ENCODE measurements around the gene ZNF410. TPM values are rescaled to one million over a fixed set of nuclear protein-coding genes. Genes with fewer than 3 reads are reported as not detected.
"Not testable (repeated sequence)": the region's sequence is repeated elsewhere in the genome, so short reads cannot be mapped to it uniquely, and the experiment has no call there.

The ZNF410 gene
- total RNA-seq, 1 donor from 2014 or later = 70.1 TPM

DNA sequence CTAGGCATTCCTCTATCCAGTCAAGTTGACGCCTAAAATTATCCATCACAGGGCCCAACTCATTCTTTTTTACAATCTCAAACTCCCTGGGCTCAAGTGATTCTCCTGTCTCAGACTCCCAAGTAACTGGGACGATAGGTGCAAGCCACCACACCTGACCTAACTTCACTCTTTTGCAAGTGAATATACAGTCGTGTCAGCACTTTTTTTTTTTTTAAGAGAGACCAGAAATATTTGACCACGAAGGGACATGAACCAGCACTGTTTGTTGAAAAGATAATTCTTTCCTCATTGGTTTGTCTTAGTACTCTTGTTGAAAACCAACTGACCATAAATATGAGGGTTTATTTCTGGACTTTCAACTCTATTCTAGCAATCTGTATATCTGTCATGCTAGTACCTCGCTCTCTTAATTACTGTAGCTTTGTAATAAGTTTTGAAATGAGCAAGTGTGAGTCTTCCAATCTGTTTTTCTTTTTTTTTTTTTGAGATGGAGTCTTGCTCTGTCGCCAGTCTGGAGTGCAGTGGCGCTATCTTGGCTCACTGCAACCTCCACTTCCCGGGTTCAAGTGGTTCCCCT is 21.0 kb upstream of the ZNF410 start:
- intact Hi-C loops (cut with micrococcal nuclease) = no loop called here
- Mint-ChIP-seq H3K4me1 (ENCODE audit: low read depth) (no peaks in the 10 kb centered on the region), H3K36me3 (ENCODE audit: low read depth) (no peaks in the 10 kb centered on the region), H3K4me3 (no peak overlapping the region), H3K9me3 (no peaks in the 10 kb centered on the region), H3K27ac (no peak overlapping the region), H3K27me3 (ENCODE audit: insufficient read depth) (no peaks in the 10 kb centered on the region)
- no peak for DNase-seq (ENCODE audit: low spot score)

DNA sequence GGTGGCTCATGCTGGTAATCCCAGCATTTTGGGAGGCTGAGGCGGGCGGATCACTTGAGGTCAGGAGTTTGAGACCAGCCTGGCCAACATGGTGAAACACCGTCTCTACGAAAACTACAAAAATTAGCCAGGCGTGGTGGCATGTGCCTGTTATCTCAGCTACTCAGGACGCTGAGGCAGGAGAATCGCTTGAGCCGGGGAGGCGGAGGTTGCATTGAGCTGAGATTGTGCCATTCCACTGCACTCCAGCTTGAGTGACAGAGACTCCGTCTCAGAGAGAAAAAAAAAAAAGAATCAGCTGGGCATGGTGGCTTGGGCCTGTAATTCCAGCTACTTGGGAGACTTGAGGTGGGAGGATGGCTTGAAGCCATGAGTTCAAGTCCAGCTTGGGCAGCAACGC is 16.9 kb upstream of the ZNF410 start:
- not testable (repeated sequence) for H3K4me1 Mint-ChIP-seq (ENCODE audit: low read depth); DNase-seq (ENCODE audit: low spot score); H3K4me3 Mint-ChIP-seq; H3K36me3 Mint-ChIP-seq (ENCODE audit: low read depth); H3K27ac Mint-ChIP-seq; H3K9me3 Mint-ChIP-seq; H3K27me3 Mint-ChIP-seq (ENCODE audit: insufficient read depth)
- intact Hi-C loops (cut with micrococcal nuclease) = loop anchor here (2.0 kb wide), 1 partner anchor 361 kb away; no protein-coding TSS in a partner anchor

DNA sequence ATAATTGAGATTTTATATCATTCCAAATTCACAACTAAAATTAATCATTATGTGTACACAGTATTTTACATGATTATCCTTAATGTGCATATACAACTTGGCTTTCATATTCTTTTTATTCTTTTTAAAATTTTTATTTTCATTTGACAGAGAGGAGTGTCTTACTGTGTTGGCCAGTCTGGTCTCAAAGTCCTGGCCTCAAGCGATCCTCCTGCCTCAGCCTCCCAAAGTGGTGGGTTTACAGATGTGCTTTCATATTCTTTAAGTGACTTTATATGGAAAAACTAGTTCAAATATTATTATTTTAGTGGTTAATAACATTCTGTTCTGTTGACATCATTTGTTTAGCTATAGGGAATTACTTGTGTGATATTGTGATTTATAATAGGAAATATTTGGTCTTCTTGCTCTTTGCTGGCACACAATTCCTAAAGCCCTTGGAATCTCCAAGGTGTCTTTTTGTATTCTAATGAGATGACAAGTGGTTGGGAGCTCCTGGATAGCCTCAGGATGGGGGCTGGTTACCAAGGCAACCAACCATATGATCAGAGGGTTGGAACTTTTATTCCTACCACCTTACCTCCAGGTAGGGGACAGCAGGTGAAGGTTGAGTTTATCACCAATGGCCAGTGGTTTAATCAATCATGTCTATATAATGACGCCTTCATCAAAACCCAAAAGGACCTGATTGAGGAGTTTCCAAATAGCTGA is 16.0 kb upstream of the ZNF410 start:
- no peak overlapping the region for H3K27ac Mint-ChIP-seq
- no peak overlapping the region for H3K4me3 Mint-ChIP-seq
- no peaks in the 10 kb centered on the region for H3K4me1 Mint-ChIP-seq (ENCODE audit: low read depth)
- no peaks in the 10 kb centered on the region for H3K36me3 Mint-ChIP-seq (ENCODE audit: low read depth)
- intact Hi-C loops (cut with micrococcal nuclease) = no loop called here
- no peaks in the 10 kb centered on the region for H3K9me3 Mint-ChIP-seq
- peaks cover 2% of the 10 kb centered on the region for H3K27me3 Mint-ChIP-seq (ENCODE audit: insufficient read depth)
- no peak for DNase-seq (ENCODE audit: low spot score)

DNA sequence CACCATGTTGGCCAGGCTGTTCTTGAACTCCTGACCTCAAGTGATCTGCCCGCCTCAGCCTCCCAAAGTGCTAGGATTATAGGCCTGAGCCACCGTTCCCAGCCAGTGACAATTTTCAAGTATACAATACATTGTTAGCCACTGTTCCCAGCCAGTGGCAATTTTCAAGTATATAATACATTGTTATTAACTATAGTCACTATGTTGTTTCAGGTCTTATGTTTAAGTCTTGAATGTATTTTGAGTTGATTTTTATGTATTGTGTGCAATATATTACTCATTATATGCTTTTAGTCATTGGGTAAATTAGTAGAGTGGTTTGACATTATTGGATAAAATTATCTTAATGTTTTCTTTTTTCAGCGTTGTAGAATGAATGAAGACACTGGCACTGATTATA is 13.0 kb upstream of the ZNF410 start:
- Mint-ChIP-seq H3K36me3 (ENCODE audit: low read depth) (no peaks in the 10 kb centered on the region), H3K27ac (no peak overlapping the region), H3K4me3 (no peak overlapping the region), H3K9me3 (no peaks in the 10 kb centered on the region), H3K27me3 (ENCODE audit: insufficient read depth) (peaks cover 2% of the 10 kb centered on the region), H3K4me1 (ENCODE audit: low read depth) (no peaks in the 10 kb centered on the region)
- DNase-seq (ENCODE audit: low spot score) = no peak
- intact Hi-C loops (cut with micrococcal nuclease) = no loop called here

DNA sequence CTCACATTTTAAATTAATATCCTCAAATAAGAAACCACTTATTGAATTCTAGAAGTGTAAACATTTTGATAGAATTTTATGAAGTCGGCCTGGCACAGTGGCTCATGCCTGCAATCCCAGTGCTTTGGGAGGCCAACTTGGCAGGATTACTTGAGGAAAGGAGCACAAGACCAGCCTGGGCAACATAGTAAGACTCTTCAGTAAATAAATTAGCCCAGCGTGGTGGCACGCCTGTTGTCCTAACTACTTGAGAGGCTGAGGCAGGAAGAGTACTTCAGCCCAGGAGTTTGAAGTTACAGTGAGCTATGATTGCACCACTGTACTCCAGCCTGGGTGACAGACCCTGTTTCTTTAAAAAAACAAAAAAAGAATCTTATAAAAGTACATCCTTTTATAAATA is 8.9 kb upstream of the ZNF410 start:
- Mint-ChIP-seq H3K27me3 (ENCODE audit: insufficient read depth) (peaks cover 2% of the 10 kb centered on the region), H3K27ac (no peak overlapping the region), H3K36me3 (ENCODE audit: low read depth) (no peaks in the 10 kb centered on the region), H3K9me3 (no peaks in the 10 kb centered on the region), H3K4me1 (ENCODE audit: low read depth) (no peaks in the 10 kb centered on the region), H3K4me3 (no peak overlapping the region)
- DNase-seq (ENCODE audit: low spot score) = no peak
- intact Hi-C loops (cut with micrococcal nuclease) = no loop called here

DNA sequence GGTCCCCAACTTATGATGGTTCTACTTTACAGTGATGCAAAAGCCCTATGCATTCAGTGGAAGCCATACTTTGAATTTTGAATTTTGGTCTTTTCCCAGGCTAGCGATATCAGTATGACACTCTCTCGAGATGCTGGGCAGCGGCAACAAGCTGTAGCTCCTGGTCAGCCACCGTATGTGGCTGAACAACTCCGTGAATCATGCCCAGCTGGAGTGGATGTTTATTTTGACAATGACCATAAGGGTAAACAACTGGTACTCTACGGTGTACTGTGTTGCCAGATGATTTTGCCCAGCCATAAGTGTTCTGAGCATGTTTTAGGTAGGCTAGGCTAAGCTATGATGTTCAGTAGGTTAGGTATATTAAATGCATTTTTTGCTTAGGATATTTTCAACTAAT is 8.2 kb upstream of the ZNF410 start:
- Mint-ChIP-seq H3K4me1 (ENCODE audit: low read depth) (no peaks in the 10 kb centered on the region), H3K36me3 (ENCODE audit: low read depth) (no peaks in the 10 kb centered on the region)
- intact Hi-C loops (cut with micrococcal nuclease) = no loop called here

DNA sequence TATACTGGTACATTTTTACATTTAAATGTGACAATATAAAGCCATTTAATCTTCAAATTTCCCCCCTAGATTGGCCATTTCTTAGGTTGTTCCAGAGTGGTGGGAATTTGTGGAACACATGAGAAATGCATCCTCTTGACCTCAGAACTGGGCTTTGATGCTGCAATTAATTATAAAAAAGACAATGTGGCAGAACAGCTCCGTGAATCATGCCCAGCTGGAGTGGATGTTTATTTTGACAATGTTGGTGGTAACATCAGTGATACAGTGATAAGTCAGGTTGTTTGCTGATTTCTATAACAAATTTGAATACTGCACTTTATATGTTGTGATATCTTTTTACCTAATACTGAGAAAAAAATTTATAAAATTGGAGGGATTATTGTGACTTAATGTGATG is 7.6 kb upstream of the ZNF410 start:
- intact Hi-C loops (cut with micrococcal nuclease) = no loop called here
- no peak overlapping the region for H3K27ac Mint-ChIP-seq
- peaks cover 2% of the 10 kb centered on the region for H3K27me3 Mint-ChIP-seq (ENCODE audit: insufficient read depth)
- no peaks in the 10 kb centered on the region for H3K4me1 Mint-ChIP-seq (ENCODE audit: low read depth)
- no peaks in the 10 kb centered on the region for H3K36me3 Mint-ChIP-seq (ENCODE audit: low read depth)
- H3K4me3 Mint-ChIP-seq = no peak overlapping the region
- DNase-seq (ENCODE audit: low spot score) = no peak
- H3K9me3 Mint-ChIP-seq = no peaks in the 10 kb centered on the region

More for the DNA sequence above, 8.2 kb upstream of the ZNF410 start:
- Mint-ChIP-seq H3K27me3 (ENCODE audit: insufficient read depth) (peaks cover 2% of the 10 kb centered on the region), H3K9me3 (no peaks in the 10 kb centered on the region), H3K4me3 (no peak overlapping the region), H3K27ac (no peak overlapping the region)
- DNase-seq (ENCODE audit: low spot score) = no peak

DNA sequence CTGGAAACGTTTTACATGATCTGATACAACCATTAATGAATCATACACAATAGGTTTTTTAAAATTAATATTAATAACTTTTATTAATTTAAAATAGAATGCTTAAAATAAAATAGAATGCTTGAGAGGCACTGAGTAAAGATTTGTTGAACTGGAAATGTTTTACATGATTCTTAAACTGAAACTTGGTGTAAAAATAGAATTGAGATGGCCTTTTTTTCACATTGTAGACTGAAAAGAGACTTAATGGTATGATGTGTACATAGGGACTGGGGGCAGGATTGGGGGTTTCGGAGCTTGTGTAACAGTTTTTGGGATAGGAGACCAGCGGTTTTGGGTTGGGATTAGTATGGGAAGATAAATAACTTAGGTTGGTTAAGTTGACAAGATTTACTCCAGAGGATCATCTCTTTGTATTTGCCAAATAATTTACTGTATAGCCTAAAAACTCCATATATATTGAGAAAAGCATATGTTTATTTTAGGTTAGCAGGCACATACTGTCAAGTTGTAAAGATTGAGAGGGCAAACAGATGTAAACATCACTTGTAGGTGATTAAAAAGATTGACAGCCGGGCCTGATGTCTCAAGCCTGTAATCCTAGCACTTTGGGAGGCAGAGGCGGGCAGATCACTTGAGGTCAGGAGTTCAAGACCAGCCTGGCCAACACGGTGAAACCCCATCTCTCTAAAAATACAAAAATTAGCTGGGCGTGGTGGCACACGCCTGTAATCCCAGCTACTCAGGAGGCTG is 2.0 kb upstream of the ZNF410 start:
- Mint-ChIP-seq H3K9me3 (no peaks in the 10 kb centered on the region), H3K36me3 (ENCODE audit: low read depth) (peaks cover 11% of the 10 kb centered on the region), H3K4me1 (ENCODE audit: low read depth) (peaks cover 42% of the 10 kb centered on the region), H3K27ac (peak overlapping the region; percentile 42), H3K27me3 (ENCODE audit: insufficient read depth) (no peaks in the 10 kb centered on the region), H3K4me3 (peak overlapping the region; percentile 93)
- no peak for DNase-seq (ENCODE audit: low spot score)
- intact Hi-C loops (cut with micrococcal nuclease) = loop anchor here (5.0 kb wide), 2 partner anchors 142 to 317 kb away; partner anchors contain the start of gene ACOT2

DNA sequence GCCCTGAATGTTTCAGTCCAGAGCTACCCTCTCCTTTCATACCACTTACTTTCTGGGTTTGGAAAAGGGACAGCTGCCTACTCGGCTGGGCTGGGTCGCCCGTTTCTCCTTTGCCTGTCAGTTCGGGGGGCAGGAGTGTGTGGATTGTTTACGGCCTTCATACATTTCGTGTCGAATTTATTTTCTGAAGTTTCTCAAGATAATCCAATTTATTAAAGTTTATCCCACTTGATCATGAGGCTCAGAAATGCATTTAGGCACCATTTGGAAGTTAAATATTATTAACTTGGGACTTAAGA is 608 bp downstream of the ZNF410 start:
- no peaks in the 10 kb centered on the region for H3K9me3 Mint-ChIP-seq
- DNase-seq (ENCODE audit: low spot score) = no peak
- H3K36me3 Mint-ChIP-seq (ENCODE audit: low read depth) = peaks cover 17% of the 10 kb centered on the region
- peak overlapping the region; percentile 93 for H3K4me3 Mint-ChIP-seq
- intact Hi-C loops (cut with micrococcal nuclease) = loop anchor here (1.0 to 5.0 kb wide), 5 partner anchors 131 to 320 kb away; partner anchors contain the start of genes ACOT2 and DNAL1
- peak overlapping the region; percentile 98 for H3K27ac Mint-ChIP-seq
- H3K4me1 Mint-ChIP-seq (ENCODE audit: low read depth) = peaks cover 58% of the 10 kb centered on the region
- H3K27me3 Mint-ChIP-seq (ENCODE audit: insufficient read depth) = no peaks in the 10 kb centered on the region

DNA sequence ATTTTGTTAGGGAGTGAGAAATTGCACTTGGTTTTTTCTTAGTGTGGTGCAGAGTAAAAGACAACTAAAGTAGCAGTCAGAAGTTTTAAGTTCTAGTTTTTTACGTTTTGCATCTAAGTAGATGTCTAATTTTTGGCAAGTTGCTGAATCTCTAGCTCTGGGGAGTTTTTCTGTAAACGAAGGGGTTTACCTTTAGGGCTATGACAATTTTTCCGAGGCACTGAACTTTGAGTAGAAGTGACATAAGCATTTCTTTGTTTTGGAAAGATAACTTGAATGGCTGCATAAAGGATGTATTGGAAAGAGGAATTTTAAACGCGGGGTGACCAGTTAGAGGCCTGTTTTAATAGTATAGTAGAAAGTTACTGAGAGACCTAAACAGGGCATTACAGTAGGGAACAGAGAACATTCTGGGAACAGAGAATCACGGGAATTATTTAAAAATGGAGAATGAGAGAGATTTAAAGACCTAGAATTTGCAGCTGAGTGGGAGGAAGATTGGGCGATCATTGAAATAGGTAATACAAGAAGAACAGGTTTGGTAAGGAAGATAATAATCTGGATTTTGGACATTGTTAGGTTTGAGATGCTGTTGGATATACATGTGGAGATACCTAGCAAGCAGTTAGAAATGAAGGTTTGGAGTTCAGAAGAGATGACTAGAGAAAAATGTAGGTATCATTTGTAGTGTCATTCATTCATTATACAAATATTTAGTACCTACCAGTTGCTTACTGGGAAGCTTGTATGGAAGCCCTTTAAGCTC is 1.2 kb downstream of the ZNF410 start:
- Mint-ChIP-seq H3K27ac (peak overlapping the region; percentile 98), H3K9me3 (no peaks in the 10 kb centered on the region), H3K4me3 (peak overlapping the region; percentile 93), H3K27me3 (ENCODE audit: insufficient read depth) (no peaks in the 10 kb centered on the region), H3K36me3 (ENCODE audit: low read depth) (peaks cover 17% of the 10 kb centered on the region), H3K4me1 (ENCODE audit: low read depth) (peaks cover 58% of the 10 kb centered on the region)
- intact Hi-C loops (cut with micrococcal nuclease) = loop anchor here (1.0 to 5.0 kb wide), 5 partner anchors 130 to 321 kb away; partner anchors contain the start of genes ACOT2 and DNAL1
- no peak for DNase-seq (ENCODE audit: low spot score)

DNA sequence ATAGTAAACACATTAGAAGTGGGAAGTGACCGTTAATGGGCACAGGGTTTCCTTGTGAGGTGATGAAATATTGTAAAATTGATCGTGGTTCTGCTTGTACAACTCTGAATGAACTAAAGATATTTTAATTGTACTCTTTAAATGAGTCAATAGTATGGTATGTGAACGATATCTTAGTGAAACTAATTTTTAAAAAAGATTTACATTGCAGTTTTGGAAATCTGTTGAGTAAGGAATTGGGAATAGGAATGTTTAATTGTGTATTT is 1.7 kb downstream of the ZNF410 start:
- Mint-ChIP-seq H3K36me3 (ENCODE audit: low read depth) (peaks cover 17% of the 10 kb centered on the region), H3K4me1 (ENCODE audit: low read depth) (peaks cover 58% of the 10 kb centered on the region), H3K27me3 (ENCODE audit: insufficient read depth) (no peaks in the 10 kb centered on the region), H3K27ac (no peak overlapping the region), H3K9me3 (no peaks in the 10 kb centered on the region), H3K4me3 (peak overlapping the region; percentile 93)
- DNase-seq (ENCODE audit: low spot score) = no peak
- intact Hi-C loops (cut with micrococcal nuclease) = loop anchor here (5.0 kb wide), 2 partner anchors 146 to 321 kb away; partner anchors contain the start of gene ACOT2

DNA sequence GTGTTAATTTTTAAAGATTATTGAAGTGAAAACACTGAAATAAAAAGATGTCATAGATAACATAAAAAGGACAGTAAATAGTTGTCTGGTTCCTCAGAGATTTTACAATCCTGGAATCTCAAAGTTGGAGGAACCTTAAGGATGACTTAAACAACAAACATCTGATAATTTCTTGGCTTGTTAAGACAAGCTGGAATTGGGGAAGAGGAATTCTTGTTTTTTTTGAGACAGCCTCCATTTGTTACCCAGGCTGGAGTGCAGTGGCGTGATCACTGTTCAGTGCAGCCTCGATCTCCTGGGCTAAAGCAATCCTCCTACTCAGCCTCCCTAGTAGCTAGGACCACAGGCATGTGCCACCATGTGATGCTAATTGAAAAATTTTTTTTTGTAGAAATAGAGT is 2.3 kb downstream of the ZNF410 start:
- peak overlapping the region; percentile 37 for H3K27ac Mint-ChIP-seq
- peak overlapping the region; percentile 93 for H3K4me3 Mint-ChIP-seq
- no peak for DNase-seq (ENCODE audit: low spot score)
- intact Hi-C loops (cut with micrococcal nuclease) = loop anchor here (5.0 kb wide), 2 partner anchors 147 to 322 kb away; partner anchors contain the start of gene ACOT2
- H3K4me1 Mint-ChIP-seq (ENCODE audit: low read depth) = peaks cover 61% of the 10 kb centered on the region
- H3K9me3 Mint-ChIP-seq = no peaks in the 10 kb centered on the region
- no peaks in the 10 kb centered on the region for H3K27me3 Mint-ChIP-seq (ENCODE audit: insufficient read depth)
- H3K36me3 Mint-ChIP-seq (ENCODE audit: low read depth) = peaks cover 21% of the 10 kb centered on the region
